Lung (tissue), 12 donors: ENCODE measurements around the gene KRT1. TPM values are rescaled to one million over a fixed set of nuclear protein-coding genes. Genes with fewer than 3 reads are reported as not detected.

Experiments
- ATAC-seq: fragments of 200-7000 bp; cut with Tn5 transposase; one replicate; pipeline ENCODE4 v1.9.1; 2020; ENCODE audit warnings: moderate number of reproducible peaks; ENCODE audit not compliant: insufficient read depth, low FRiP score
- DNase-seq, 3 donors: peaks; one replicate each; pipeline ENCODE4 v3.0.0-alpha.2; 2013 to 2017
- H3K27ac ChIP-seq, 2 donors: one replicate each; pipeline ENCODE4 v1.5.1; 2013; ENCODE audit warnings: mild to moderate bottlenecking in 2 of 2, moderate library complexity in 2 of 2, control low read depth in 1 of 2, inconsistent platforms in 1 of 2, low read depth in 1 of 2, low read length in 1 of 2
- H3K27me3 ChIP-seq, 3 donors: one replicate each; pipeline ENCODE4 v1.5.1; 2013; ENCODE audit warnings: low read length in 2 of 3; ENCODE audit not compliant: control insufficient read depth in 3 of 3, insufficient read depth in 3 of 3
- H3K36me3 ChIP-seq, 4 donors: one replicate each; pipeline ENCODE4 v1.5.1; 2013; ENCODE audit warnings: low read length in 4 of 4, mild to moderate bottlenecking in 1 of 4, moderate library complexity in 1 of 4; ENCODE audit not compliant: control insufficient read depth in 4 of 4, insufficient read depth in 4 of 4
- H3K4me1 ChIP-seq, 5 donors: one replicate each; pipeline ENCODE4 v1.5.1; 2013; ENCODE audit warnings: low read length in 5 of 5, mild to moderate bottlenecking in 2 of 5, moderate library complexity in 1 of 5; ENCODE audit not compliant: control insufficient read depth in 5 of 5, insufficient read depth in 5 of 5
- H3K4me3 ChIP-seq: one replicate; pipeline ENCODE4 v1.5.1; 2013; ENCODE audit warnings: mild to moderate bottlenecking, control low read depth, moderate library complexity
- H3K9ac ChIP-seq, 2 donors: one replicate each; pipeline ENCODE4 v1.5.1; 2013; ENCODE audit warnings: low read length in 2 of 2, control low read depth in 1 of 2; ENCODE audit not compliant: insufficient read depth in 1 of 2
- H3K9me3 ChIP-seq, 4 donors: one replicate each; pipeline ENCODE4 v1.5.1; 2013; ENCODE audit warnings: low read length in 3 of 4, mild to moderate bottlenecking in 1 of 4, moderate library complexity in 1 of 4; ENCODE audit not compliant: control insufficient read depth in 4 of 4, insufficient read depth in 3 of 4
- WGBS, 2 donors: extraction: QIAGEN DNeasy Blood & Tissue Kit; methylation state at CpG; one replicate each; pipeline ENCODE4 v1.1.7; 2013; 5-methylcytosine and 5-hydroxymethylcytosine counted together
- polyA plus RNA-seq, 2 donors: library from polyadenylated mRNA; stranded (reverse); fragments of 200-250 nt; gene quantifications; one replicate each; pipeline ENCODE4 v1.2.1, GENCODE V29; 2013
- total RNA-seq, 2 donors: library from RNA; depleted of rRNA in 1 of 2; stranded (reverse); fragments of >200 nt in 1 of 2; gene quantifications; one replicate each; pipeline ENCODE4 v1.2.1, GENCODE V29; 2014 to 2021
- TF ChIP-seq, protein P1 (sequence below): IDR thresholded peaks from 2 replicates; pipeline ENCODE4 v1.5.1; 2012; ENCODE audit warnings: mild to moderate bottlenecking; ENCODE audit errors: control extremely low read depth, extremely low read depth
- donor health status: control.
- donor health status: control.
- donor health status: Bipolar disorder and iron deficiency.
- donor health status: healthy.
- donor health status: DM: yes; HTN: yes; CAD: no.

KRT1 gene
- total and polyA plus RNA-seq, 4 donors: 0.09 to 0.82 TPM; not detected in 2

DNA sequence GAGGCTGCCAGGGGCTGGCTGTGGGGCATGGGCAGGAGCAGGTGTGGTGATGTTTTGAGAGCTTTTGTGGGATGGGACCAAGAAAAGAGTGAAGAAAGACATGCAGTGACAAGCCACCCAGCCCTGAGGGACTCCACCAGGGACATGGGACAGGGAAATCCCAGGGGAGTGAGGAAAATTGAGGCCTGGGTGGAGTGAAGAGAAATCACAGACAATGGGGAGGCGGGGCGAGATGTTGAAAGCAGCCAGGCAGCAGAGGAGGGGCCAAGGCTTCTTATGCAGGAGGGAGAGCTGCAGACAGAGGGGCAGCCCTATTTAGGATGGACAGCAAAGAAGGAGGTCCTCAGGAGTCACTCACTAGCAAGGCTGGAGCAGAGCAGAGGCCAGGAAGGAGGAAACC is 4.2 kb upstream of the KRT1 start:
- TF ChIP-seq, protein P1, sequence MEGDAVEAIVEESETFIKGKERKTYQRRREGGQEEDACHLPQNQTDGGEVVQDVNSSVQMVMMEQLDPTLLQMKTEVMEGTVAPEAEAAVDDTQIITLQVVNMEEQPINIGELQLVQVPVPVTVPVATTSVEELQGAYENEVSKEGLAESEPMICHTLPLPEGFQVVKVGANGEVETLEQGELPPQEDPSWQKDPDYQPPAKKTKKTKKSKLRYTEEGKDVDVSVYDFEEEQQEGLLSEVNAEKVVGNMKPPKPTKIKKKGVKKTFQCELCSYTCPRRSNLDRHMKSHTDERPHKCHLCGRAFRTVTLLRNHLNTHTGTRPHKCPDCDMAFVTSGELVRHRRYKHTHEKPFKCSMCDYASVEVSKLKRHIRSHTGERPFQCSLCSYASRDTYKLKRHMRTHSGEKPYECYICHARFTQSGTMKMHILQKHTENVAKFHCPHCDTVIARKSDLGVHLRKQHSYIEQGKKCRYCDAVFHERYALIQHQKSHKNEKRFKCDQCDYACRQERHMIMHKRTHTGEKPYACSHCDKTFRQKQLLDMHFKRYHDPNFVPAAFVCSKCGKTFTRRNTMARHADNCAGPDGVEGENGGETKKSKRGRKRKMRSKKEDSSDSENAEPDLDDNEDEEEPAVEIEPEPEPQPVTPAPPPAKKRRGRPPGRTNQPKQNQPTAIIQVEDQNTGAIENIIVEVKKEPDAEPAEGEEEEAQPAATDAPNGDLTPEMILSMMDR: no peak
- Histone ChIP-seq H3K27me3 (peaks cover 2 to 13% (median 3%) of the 10 kb centered on the region in 3 donors), H3K27ac (no peak overlapping the region), H3K36me3 (no peaks in the 10 kb centered on the region), H3K9ac (no peak overlapping the region), H3K4me1 (no peaks in the 10 kb centered on the region), H3K4me3 (peak overlapping the region; percentile 18), H3K9me3 (no peaks in the 10 kb centered on the region)
- 86 to 97% methylated on average over 2 of the region's 2 CpGs for WGBS, 2 donors
- DNase-seq (no peak), ATAC-seq (no peak)

DNA sequence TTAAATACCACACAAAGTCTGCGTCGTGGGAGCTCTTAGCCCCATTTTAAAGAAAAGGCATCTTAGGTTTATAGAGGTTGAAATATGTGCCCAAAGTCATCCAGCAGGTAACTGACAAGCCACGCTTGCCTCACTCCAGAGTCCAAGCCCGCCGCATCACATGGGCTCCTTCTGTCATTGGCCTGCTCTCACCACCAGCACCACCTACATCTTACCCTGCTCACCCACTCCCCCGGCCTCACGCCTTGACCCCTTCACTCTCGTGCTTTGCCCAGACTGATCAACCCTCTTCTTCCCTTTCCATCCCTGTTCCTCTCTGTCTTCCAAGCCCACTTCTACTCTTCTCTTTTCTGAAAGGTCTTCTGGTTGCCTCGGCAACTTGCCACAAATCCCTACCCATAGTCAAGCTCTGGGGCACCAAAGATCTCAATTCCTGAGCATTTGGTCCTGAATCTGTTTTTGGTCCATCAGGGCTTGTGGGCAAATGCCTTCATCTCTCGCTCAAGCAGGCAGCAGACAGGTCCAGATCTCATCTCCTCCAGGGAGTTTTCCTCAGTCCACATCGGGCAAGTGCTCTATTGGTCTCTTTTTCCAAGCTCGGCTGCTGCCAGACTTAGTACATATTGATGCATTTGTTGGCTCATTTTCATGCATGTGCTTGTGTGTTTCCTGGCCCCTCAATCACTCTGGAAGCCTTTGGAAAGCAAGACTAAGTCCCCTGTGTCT is 3.5 kb upstream of the KRT1 start:
- H3K4me3 ChIP-seq: no peak overlapping the region
- H3K27me3 ChIP-seq: peaks cover 2 to 10% (median 3%) of the 10 kb centered on the region in 3 donors
- TF ChIP-seq, protein P1: no peak
- no peaks in the 10 kb centered on the region for H3K4me1 ChIP-seq
- H3K27ac ChIP-seq: no peak overlapping the region
- H3K9ac ChIP-seq: no peak overlapping the region
- WGBS, 2 donors: 84 to 93% methylated on average over 12 of the region's 12 CpGs
- ATAC-seq (no peak), DNase-seq (no peak)
- H3K9me3 ChIP-seq: no peaks in the 10 kb centered on the region
- H3K36me3 ChIP-seq: no peaks in the 10 kb centered on the region

DNA sequence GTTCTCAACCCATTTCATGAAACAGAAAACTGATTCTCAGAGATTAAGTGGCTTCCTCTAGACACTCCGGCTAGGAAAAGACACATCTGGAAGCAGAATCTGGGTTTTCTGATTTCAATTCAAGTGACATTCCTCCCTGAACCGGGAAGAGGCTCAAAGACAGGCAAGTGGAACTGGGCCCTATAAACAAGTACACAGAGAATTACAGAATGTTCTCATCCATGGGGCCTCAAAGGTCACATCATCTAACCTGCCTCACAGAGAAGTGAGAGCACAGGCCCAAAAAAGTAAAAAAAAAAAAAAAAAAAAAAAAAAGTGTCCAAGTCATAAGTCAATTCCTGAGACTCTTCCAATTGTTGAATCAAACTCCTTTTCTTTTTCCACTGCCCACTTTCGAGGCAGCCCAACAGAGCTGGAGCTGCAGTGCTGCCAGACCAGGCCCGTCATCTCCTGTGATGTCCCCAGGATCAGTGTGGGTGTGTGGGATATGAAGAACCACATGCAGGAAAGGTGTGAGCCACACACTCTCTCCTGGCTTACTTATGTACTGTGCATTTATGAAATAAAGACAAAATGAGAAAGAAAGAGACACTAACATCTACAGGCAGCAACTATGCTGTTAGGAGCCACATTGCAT is 2.8 kb upstream of the KRT1 start:
- H3K9me3 ChIP-seq: no peaks in the 10 kb centered on the region
- no peaks in the 10 kb centered on the region for H3K4me1 ChIP-seq
- H3K27me3 ChIP-seq: peaks cover 2 to 7% (median 3%) of the 10 kb centered on the region in 3 donors
- TF ChIP-seq, protein P1: no peak
- DNase-seq: no peak
- 76 to 88% methylated on average over 4 of the region's 4 CpGs for WGBS, 2 donors
- no peak overlapping the region for H3K27ac ChIP-seq
- ATAC-seq: no peak
- no peak overlapping the region for H3K4me3 ChIP-seq
- H3K9ac ChIP-seq: no peak overlapping the region
- H3K36me3 ChIP-seq: no peaks in the 10 kb centered on the region
